SHP77 (cell line): Measurements from ENCODE around the gene DCTPP1.
"Not testable (repeated sequence)": the region's sequence is repeated elsewhere in the genome, so short reads cannot be mapped to it uniquely, and the experiment has no call there.

Experiments used
- DNase-seq, 2 experiments: peaks; one replicate each; lab custom pipeline; 2025; lab: John Stamatoyannopoulos, UW

DCTPP1 gene

DNA sequence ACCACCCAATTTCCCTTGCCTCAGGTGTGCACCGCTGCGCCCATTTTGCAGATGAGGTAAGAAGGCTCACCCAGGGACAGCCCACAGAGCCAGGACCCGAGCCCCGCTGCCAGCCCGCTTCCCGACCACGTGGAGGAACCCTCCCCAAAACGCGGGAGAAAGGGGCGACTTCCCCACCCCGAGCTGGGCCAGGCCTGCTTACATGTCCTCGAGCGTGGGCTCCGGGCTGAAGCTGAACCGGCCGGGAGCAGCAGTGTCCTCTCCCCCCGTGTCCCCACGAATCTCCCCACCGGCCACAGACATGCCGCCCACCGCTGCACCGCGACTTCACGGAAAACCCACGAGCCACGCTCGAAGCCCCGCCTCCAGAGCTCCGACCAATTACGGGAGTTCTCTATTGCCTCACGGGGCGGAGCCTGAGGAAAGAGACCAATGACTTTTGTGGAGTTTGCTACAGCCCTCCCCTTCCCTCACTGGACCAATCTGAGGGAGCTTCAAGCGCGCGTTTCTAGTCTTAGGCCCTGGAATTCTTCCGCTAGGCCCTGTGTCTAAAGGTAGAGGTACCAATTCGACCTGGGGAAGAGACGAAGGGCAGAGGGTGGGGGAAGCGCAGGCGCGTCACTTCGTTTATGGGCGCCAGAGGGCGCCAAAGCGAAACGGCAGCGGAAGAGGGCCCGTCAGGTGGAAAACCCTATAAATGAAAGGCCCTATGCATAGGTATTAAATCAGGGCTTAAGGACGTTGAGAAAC, at the start of gene DCTPP1:
Gene DCTPP1 (minus strand): TSS at position 353 of the 750 bp plus-strand sequence. CDS start 50 bp downstream, at position 303.
- DNase-seq: peak; percentile 100

DNA sequence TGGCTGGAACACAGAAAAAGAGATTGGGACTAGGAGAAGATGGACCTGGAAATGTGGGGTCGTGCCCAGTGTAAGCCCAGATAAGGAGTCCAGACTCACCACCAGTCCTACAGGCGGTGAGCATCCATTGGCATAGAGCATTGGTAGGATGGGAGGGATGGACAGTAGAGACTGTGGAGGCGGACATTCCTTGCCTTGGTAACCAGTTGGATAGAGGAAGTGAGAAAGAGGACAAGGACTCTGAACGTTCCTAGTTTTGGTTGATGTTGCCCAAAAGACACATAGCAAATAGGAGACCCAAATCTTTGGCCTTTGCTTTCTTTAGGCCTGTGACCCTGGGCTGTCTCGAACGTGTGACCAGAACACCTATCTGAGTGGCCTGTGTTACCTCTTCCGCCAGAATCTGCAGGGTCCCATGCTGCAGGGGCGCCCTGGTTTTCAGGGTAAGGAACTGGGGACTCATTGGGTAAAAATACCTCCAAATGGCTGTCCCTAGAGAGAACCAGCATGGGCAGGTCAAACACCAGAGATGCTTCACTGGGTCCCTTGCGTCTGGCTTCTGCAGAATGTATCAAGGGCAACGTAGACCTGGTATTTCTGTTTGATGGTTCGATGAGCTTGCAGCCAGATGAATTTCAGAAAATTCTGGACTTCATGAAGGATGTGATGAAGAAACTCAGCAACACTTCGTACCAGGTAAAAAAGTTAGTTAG, 49.1 kb upstream of the DCTPP1 start:
- DNase-seq: no peak

- DNase-seq: not testable (repeated sequence)
Measured at GRCh38 chr16:30477773-30478172, 47.9 kb upstream of the DCTPP1 start.

- no peak for DNase-seq
Measured at GRCh38 chr16:30476991-30477390, 47.2 kb upstream of the DCTPP1 start.

DNA sequence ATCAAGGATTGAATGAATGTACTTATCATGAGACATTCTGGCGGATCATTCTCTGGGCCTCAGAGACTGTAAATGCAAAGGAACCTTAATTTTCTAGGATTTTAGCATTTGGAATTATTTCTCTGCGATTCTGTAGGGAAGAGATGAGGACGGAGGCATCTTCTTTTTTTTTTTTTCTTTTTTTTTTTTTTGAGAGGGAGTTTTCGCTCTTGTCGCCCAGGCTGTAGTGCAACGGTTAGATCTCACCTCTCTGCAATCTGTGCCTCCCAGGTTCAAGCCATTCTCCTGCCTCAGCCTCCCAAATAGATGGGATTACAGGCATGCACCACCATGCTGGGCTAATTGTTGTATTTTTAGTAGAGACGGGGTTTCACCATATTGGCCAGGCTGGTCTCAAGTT, 44.9 kb upstream of the DCTPP1 start:
- DNase-seq: no peak

- no peak for DNase-seq
Measured at GRCh38 chr16:30474074-30474452, 44.2 kb upstream of the DCTPP1 start.

GRCh38 chr16:30473231-30474073, 43.6 kb upstream of the DCTPP1 start:
- DNase-seq: no peak

GRCh38 chr16:30472328-30472942, 42.6 kb upstream of the DCTPP1 start, which contains the start of gene ITGAL:
Gene ITGAL, plus strand, starts transcription at chr16:30472742. Its CDS starts 96 bp downstream, at chr16:30472838.
- DNase-seq: no peak

DNA sequence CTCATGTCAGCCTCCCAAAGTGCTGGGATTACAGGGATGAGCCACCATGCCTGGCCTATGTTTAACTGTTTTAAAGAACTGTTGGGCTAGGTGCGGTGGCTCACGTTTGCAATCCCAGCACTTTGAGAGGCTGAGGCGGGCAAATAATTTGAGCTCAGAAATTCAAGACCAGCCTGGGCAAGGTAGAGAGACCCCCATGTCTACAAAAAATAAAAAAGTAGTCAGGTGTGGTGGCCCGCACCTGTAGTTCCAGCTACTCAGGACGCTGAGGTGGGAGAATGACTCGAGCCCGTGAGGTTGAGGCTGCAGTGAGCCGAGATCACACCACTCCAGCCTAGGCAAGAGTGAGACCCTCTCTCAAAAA, 40.8 kb upstream of the DCTPP1 start:
- no peak for DNase-seq

DNA sequence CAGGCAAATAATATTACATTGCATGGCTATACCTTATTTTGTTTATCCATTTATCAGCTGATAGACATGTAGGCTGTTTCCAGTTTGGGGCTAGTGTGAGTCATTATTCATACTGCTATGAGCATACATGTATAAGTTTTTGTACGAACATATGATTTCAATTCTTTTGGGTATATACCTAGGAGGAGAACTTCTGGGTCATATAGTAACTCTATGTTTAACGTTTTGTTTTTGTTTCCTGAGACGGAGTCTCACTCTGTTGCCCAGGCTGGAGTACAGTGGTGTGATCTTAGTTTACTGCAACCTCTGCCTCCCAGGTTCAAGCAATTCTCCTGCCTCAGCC, 40.3 kb upstream of the DCTPP1 start:
- DNase-seq: no peak

DNA sequence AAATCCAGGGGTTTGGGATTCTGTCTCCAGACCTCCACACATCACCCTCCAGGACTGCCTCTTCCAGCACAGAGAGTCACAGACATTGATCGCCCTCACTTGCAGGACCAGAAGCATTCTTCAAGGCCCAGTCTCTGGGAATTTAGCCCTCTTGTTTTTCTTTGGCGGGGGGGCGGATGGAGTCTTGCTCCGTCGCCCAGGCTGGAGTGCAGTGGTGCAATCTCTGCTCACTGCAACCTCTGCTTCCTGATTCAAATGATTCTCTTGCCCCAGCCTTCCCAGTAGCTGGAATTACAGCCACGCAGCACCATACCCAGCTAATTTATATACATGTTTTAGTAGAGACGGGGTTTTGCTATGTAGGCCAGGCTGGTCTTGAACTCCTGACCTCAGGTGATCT, 34.2 kb upstream of the DCTPP1 start:
- no peak for DNase-seq

DNA sequence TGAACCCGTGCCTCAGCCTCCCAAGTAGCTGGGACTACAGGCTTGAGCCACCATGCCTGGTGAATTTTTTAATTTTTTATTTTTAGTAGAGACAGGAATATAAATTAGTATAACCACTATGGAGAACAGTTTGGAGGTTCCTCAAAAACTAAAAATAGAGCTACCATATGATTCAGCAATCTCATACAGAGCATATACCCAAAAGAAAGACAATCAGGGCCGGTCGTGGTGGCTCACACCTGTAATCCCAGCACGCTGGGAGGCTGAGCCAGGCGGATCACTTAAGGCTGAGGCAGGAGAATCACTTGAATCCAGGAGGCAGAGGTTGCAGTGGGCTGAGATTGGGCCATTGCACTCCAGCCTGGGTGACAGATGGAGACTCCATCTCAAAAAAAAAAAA, 31.6 kb upstream of the DCTPP1 start:
- DNase-seq: not testable (repeated sequence)

- DNase-seq: no peak
Measured at GRCh38 chr16:30459456-30459855, 29.6 kb upstream of the DCTPP1 start.

- DNase-seq: no peak
Measured at GRCh38 chr16:30458561-30459394, 28.9 kb upstream of the DCTPP1 start.

DNA sequence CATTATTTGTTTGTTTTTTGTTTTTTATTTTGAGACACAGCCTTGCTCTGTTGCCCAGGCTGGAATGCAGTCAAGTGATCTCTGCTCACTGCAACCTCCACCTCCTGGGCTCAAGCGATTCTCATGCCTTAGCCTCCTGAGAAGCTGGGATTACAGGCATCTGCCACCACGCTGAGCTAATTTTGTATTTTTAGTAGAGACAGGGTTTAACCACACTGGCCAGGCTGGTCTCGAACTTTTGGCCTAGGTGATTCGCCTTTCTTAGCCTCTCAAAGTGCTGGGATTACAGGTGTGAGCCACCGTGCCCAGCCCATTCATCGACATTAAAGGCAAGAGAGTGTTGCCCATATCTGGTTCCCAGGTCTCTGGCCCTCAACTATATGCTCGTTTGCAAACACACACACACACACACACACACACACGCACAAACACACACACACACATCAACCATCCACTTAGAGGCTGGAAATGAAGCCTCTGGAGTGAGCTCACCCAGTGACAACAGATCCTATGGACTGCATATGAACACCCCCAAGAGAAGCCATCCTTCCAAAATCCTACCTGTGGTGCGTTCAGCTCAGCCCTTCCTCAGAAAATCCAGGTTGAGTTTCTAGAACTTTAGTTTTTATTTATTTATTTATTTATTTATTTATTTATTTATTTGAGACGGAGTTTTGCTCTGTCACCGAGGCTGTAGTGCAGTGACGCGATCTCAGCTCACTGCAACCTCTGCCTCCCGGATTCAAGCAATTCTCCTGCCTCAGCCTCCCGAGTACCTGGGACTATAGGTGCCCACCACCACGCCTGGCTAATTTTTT, 28.1 kb upstream of the DCTPP1 start:
- DNase-seq: no peak

DNA sequence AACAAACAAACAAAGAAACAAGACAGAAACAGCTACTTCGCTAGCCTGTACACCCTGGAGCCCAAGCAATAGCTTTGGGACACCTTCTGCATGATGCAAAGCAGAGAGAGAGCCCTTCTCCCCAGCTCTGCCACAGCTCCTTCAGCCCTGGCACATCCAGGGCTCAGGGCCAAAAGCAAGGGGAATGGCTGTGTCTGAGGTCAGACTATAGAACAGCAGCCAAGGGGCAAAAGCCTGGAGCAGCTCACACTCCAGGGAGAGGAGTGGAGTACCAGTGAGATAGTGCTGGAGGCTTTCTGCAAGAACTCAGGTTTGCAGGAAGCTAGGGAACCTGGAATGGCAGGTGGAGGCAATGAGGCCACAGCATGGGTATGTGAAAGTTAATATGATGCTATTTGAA, 27.4 kb upstream of the DCTPP1 start:
- DNase-seq: no peak

DNA sequence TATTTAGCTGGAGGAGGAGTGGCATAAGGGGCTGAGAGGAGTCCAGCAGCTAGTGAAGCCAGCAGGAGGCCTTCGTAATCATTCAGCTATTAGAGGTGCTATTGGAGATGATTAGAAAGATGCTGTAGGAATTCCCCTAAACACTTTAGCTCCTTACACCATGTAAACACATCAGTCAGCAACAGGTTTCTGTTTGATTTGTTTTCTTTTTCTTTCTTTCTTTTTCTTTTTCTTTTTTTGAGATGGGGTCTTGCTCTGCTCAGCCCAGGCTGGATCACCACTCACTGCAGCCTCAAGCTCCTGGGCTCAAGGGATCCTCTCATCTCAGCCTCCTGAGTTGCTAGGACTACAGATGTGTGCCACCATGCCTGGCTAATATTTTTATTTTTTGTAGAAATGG, 26.5 kb upstream of the DCTPP1 start:
- no peak for DNase-seq

- DNase-seq: not testable (repeated sequence)
Measured at GRCh38 chr16:30452709-30453580, 23.1 kb upstream of the DCTPP1 start.

DNA sequence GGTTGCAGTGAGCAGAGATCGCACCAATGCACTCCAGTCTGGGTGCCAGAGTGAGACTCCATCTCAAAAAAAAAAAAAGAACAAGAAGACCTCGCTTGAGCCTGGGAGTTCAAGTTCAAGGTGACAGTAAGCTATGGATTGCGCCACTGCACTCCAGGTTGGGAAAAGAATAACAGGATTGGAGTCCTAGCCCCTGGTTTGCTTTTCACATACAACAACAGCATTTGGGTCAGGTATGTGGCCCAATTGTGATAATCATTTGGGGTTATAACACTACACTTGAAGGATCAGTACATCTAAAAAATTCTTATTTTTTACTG, 19.2 kb upstream of the DCTPP1 start:
- no peak for DNase-seq
